Neural cell (in vitro differentiated cells): ENCODE measurements around the gene GLI3. TPM values are rescaled to one million over a fixed set of nuclear protein-coding genes. Genes with fewer than 3 reads are reported as not detected.

Experiments used
- H2AFZ ChIP-seq: fragments of 200-600, 300-800 bp; sonication (generic), shearing (Covaris generic); 2 replicates; pipeline ENCODE4 v1.6.0; 2014; ENCODE audit warnings: low read depth, mild to moderate bottlenecking, antibody characterized with exemption, low read length, moderate library complexity
- H3F3A ChIP-seq: fragments of 200-600 bp; shearing (Covaris generic); 2 replicates; pipeline ENCODE4 v1.6.1; 2016; ENCODE audit warnings: mild to moderate bottlenecking, moderate library complexity, mixed read lengths, antibody characterized with exemption, low read length; ENCODE audit not compliant: insufficient read depth, poor library complexity, severe bottlenecking
- H3K27ac ChIP-seq: fragments of 200-600, 300-800 bp; sonication (generic), shearing (Covaris generic); 2 replicates; pipeline ENCODE4 v1.5.1; 2014; ENCODE audit warnings: mild to moderate bottlenecking, low read length, moderate library complexity
- H3K27me3 ChIP-seq: fragments of 300-800, 200-600 bp; sonication (generic), shearing (Covaris generic); 2 replicates; pipeline ENCODE4 v1.6.0; 2014; ENCODE audit warnings: mild to moderate bottlenecking, low read depth, low read length, moderate library complexity; ENCODE audit not compliant: insufficient read depth
- H3K36me3 ChIP-seq: fragments of 300-800, 200-600 bp; sonication (generic), shearing (Covaris generic); 2 replicates; pipeline ENCODE4 v1.5.1; 2014; ENCODE audit warnings: mild to moderate bottlenecking, antibody characterized with exemption, low read length, moderate library complexity; ENCODE audit not compliant: insufficient read depth
- H3K4me2 ChIP-seq: fragments of 300-800, 200-600 bp; sonication (generic), shearing (Covaris generic); 2 replicates; pipeline ENCODE4 v1.6.0; 2014; ENCODE audit warnings: mild to moderate bottlenecking, low read length
- H3K4me3 ChIP-seq: fragments of 300-800, 200-600 bp; sonication (generic), shearing (Covaris generic); 2 replicates; pipeline ENCODE4 v1.5.1; 2014; ENCODE audit warnings: mild to moderate bottlenecking, low read length, moderate library complexity
- H3K79me2 ChIP-seq: fragments of 200-600 bp; shearing (Covaris generic); replicated peaks from 2 replicates; pipeline ENCODE4 v1.6.0; 2014; ENCODE audit warnings: mild to moderate bottlenecking, low read length, moderate library complexity; ENCODE audit not compliant: insufficient read depth
- H3K9ac ChIP-seq: fragments of 300-800, 200-600 bp; sonication (generic), shearing (Covaris generic); 2 replicates; pipeline ENCODE4 v1.6.1; 2016; ENCODE audit warnings: mild to moderate bottlenecking, low read length, mixed read lengths
- H3K9me2 ChIP-seq: fragments of 200-600 bp; shearing (Covaris generic); 2 replicates; pipeline ENCODE4 v1.6.1; 2016; ENCODE audit warnings: mild to moderate bottlenecking, low read length, mixed read lengths; ENCODE audit not compliant: insufficient read depth
- H3K9me3 ChIP-seq: fragments of 200-600, 300-800 bp; sonication (generic), shearing (Covaris generic); 2 replicates; pipeline ENCODE4 v1.6.1; 2016; ENCODE audit warnings: mild to moderate bottlenecking, mixed run types, low read length, moderate library complexity, mixed read lengths
- H4K20me1 ChIP-seq: fragments of 200-600 bp; shearing (Covaris generic); 2 replicates; pipeline ENCODE4 v1.6.1; 2016; ENCODE audit warnings: mild to moderate bottlenecking, mixed run types; ENCODE audit not compliant: insufficient read depth
- CTCF ChIP-seq: fragments of 450-650 bp; IDR thresholded peaks from 2 replicates; pipeline ENCODE4 v1.5.1; 2014; ENCODE audit warnings: antibody characterized with exemption, mild to moderate bottlenecking, moderate library complexity; ENCODE audit not compliant: poor library complexity, severe bottlenecking
- EP300 ChIP-seq: fragments of 450-650 bp; conservative IDR thresholded peaks from 2 replicates; pipeline ENCODE4 v1.6.1; 2014; ENCODE audit warnings: antibody characterized with exemption, mild to moderate bottlenecking, moderate library complexity; ENCODE audit not compliant: poor library complexity, severe bottlenecking
- EZH2 ChIP-seq: fragments of 200-600, 300-800 bp; shearing (Covaris generic), sonication (generic); IDR thresholded peaks from 2 replicates; pipeline ENCODE4 v1.6.1; 2014; ENCODE audit warnings: antibody characterized with exemption, low read length, borderline replicate concordance, mild to moderate bottlenecking; ENCODE audit not compliant: insufficient read depth, poor library complexity, severe bottlenecking
- MXI1 ChIP-seq: fragments of 450-650 bp; conservative IDR thresholded peaks from 2 replicates; pipeline ENCODE4 v1.6.1; 2014; ENCODE audit warnings: antibody characterized with exemption, mild to moderate bottlenecking; ENCODE audit not compliant: poor library complexity, severe bottlenecking
- POLR2AphosphoS5 ChIP-seq: IDR thresholded peaks from 2 replicates; pipeline ENCODE4 v1.6.1; 2012
- RAD21 ChIP-seq: fragments of 450-650 bp; conservative IDR thresholded peaks from 2 replicates; pipeline ENCODE4 v1.6.1; 2014; ENCODE audit warnings: antibody characterized with exemption, mild to moderate bottlenecking, moderate library complexity
- SMC3 ChIP-seq: fragments of 450-650 bp; conservative IDR thresholded peaks from 2 replicates; pipeline ENCODE4 v1.6.1; 2014; ENCODE audit warnings: antibody characterized with exemption, mild to moderate bottlenecking, moderate library complexity; ENCODE audit not compliant: poor library complexity
- TAF1 ChIP-seq: IDR thresholded peaks from 2 replicates; pipeline ENCODE4 v1.6.1; 2012; ENCODE audit warnings: low read depth
- polyA plus RNA-seq: library from polyadenylated mRNA; depleted of rRNA; stranded (reverse); fragments of >200 nt; gene quantifications from 2 replicates; pipeline ENCODE4 v1.2.3, GENCODE V29; 2014
- TF ChIP-seq, protein P1 (sequence below): IDR thresholded peaks from 2 replicates; pipeline ENCODE4 v1.6.1; 2012; ENCODE audit warnings: borderline replicate concordance

GLI3 gene
- polyA plus RNA-seq, 1 donor from 2014 or later = 0.19 TPM

- Histone ChIP-seq H3K9me3 (no peaks in the 10 kb centered on the region), H3K27me3 (no peaks in the 10 kb centered on the region), H3K9me2 (no peaks in the 10 kb centered on the region), H3K36me3 (no peaks in the 10 kb centered on the region), H3K9ac (no peak overlapping the region), H4K20me1 (no peaks in the 10 kb centered on the region), H3F3A (peaks cover 4% of the 10 kb centered on the region), H3K4me2 (peak overlapping the region; percentile 0), H3K27ac (peak overlapping the region; percentile 24), H2AFZ (no peak overlapping the region), H3K4me3 (no peak overlapping the region), H3K79me2 (peaks cover 32% of the 10 kb centered on the region)
- no peak for TF ChIP-seq EZH2
- TF ChIP-seq, protein P1, sequence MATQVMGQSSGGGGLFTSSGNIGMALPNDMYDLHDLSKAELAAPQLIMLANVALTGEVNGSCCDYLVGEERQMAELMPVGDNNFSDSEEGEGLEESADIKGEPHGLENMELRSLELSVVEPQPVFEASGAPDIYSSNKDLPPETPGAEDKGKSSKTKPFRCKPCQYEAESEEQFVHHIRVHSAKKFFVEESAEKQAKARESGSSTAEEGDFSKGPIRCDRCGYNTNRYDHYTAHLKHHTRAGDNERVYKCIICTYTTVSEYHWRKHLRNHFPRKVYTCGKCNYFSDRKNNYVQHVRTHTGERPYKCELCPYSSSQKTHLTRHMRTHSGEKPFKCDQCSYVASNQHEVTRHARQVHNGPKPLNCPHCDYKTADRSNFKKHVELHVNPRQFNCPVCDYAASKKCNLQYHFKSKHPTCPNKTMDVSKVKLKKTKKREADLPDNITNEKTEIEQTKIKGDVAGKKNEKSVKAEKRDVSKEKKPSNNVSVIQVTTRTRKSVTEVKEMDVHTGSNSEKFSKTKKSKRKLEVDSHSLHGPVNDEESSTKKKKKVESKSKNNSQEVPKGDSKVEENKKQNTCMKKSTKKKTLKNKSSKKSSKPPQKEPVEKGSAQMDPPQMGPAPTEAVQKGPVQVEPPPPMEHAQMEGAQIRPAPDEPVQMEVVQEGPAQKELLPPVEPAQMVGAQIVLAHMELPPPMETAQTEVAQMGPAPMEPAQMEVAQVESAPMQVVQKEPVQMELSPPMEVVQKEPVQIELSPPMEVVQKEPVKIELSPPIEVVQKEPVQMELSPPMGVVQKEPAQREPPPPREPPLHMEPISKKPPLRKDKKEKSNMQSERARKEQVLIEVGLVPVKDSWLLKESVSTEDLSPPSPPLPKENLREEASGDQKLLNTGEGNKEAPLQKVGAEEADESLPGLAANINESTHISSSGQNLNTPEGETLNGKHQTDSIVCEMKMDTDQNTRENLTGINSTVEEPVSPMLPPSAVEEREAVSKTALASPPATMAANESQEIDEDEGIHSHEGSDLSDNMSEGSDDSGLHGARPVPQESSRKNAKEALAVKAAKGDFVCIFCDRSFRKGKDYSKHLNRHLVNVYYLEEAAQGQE = no peak
- no peak for TF ChIP-seq TAF1
- TF ChIP-seq SMC3 = no peak
- TF ChIP-seq EP300 = no peak
- TF ChIP-seq POLR2AphosphoS5 = no peak
- TF ChIP-seq CTCF = no peak
- no peak for TF ChIP-seq MXI1
- TF ChIP-seq RAD21 = no peak
These were observed 190.5 kb downstream of the GLI3 start for GRCh38 chr7:42046483-42046882.

DNA sequence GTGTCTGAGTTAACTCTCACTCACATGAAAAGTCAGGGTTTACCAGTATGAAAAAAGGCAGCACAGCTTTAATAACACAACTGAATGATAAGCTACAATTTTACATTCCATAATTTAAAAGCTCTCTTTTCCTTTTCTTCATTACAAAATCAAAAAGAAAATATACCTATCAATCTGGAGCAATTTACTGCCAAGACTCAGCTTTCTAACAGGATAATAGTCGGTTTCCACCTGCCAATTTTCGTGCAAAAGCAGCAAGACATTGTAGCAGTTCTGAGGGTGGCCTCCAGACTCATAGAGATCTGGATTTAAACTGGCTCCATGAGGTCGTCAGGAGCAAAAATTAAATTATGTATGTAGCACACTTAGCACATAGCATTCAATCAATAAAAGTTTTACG, 191.0 kb downstream of the GLI3 start:
- Histone ChIP-seq H3F3A (peaks cover 4% of the 10 kb centered on the region), H3K27me3 (no peaks in the 10 kb centered on the region), H3K9me3 (no peaks in the 10 kb centered on the region), H3K36me3 (no peaks in the 10 kb centered on the region), H3K9ac (no peak overlapping the region), H3K4me2 (peak overlapping the region; percentile 0), H3K4me3 (no peak overlapping the region), H3K27ac (peak overlapping the region; percentile 24), H3K9me2 (no peaks in the 10 kb centered on the region), H4K20me1 (no peaks in the 10 kb centered on the region), H2AFZ (no peak overlapping the region), H3K79me2 (peaks cover 28% of the 10 kb centered on the region)
- TF ChIP-seq TAF1 = no peak
- peak; percentile 14 for TF ChIP-seq CTCF
- TF ChIP-seq POLR2AphosphoS5 = peak; percentile 84
- no peak for TF ChIP-seq EZH2
- TF ChIP-seq SMC3 = peak; percentile 28
- TF ChIP-seq RAD21 = peak; percentile 31
- no peak for TF ChIP-seq MXI1
- peak; percentile 81 for TF ChIP-seq EP300
- TF ChIP-seq, protein P1 = peak; percentile 55
